GM04503 (cell line): Measurements from ENCODE around the gene CD4.
"Not testable (repeated sequence)": the region's sequence is repeated elsewhere in the genome, so short reads cannot be mapped to it uniquely, and the experiment has no call there.

Experiments
- DNase-seq: peaks from one replicate; pipeline ENCODE4 v3.0.0-alpha.2; 2012; ENCODE audit warnings: low read depth

The CD4 gene

DNA sequence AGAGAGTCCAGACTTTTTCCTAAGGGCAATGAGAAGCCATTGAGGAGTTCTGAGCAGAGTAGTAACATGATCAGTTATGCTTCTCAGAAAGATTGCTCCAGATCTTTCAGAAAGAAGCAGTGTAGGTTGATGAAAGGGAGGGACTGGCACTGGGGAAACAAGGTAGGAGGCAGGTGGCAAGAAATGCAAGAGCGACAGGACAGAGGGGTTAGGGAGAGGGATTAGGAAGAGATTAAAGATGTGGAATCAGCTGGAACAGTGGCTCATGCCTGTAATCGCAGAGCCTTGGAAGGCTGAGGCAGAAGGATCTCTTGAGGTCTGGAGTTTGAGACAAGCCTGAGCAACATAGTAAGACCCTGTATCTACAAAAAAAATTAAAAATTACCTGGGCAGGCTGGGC lies 58.3 kb downstream of the CD4 start:
- DNase-seq = no peak

DNA sequence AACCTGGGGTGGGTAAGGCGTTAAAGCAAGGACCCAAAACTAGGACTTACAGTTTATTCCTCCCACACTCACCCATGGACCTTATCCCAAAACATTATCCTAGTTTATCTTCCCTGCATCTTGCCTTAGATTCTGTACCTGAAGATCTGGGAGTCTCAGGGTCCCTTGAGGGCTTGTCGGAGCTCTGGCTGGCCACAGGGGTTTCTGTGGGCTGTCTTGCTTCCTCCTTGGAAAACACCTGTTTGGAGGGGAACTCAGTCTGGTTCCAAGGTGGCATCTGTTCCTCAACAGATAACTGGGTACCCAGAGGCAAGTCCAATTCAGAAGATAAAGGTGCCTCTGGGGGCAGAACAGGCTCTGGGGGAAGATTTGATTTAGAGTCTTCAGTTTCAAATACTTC lies 60.1 kb downstream of the CD4 start:
- DNase-seq = no peak

DNA sequence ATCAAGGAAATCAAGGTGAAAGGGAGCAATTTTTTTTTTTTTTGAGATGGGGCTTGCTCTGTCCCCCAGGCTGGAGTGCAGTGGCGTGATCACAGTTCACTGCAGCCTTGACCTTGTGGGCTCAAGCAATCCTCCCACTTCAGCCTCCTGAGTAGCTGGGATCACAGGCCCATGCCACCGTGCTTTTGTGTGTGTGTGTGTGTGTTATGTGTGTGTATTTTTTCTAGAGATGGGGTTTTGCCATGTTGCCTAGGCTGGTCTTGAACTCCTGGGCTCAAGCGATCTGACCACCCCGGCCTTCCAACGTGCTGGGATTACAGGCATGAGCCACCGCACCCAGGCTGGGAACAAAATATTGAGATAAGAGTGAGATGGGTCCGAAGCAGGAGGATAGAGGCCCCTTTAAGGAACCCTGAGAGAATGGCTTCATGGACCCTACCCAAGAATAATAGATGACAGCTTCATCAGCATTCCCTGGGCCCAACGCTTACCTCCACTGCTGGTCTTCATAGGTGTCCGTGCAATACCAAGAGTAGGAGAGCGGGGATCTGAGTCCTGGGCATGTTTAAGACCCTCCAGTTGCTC lies 60.7 kb downstream of the CD4 start:
- no peak for DNase-seq

DNA sequence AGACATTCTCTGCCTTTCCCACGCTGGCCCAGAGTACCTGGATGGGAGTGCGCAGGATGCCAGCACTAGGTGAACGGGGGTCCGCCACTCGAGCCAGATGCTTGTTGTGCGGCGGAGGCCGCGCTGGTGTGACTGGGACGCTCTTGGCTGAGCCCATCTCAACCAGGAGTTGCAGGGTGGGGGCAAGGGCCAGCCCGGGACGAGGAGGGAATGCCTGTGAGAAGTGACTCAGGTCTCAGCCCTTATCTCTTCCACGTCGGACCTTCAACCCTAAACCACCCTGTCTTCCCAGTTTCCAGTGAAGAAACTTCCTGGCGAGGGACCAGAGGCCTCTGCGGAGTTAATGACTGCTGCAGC lies 61.4 kb downstream of the CD4 start:
- no peak for DNase-seq

DNA sequence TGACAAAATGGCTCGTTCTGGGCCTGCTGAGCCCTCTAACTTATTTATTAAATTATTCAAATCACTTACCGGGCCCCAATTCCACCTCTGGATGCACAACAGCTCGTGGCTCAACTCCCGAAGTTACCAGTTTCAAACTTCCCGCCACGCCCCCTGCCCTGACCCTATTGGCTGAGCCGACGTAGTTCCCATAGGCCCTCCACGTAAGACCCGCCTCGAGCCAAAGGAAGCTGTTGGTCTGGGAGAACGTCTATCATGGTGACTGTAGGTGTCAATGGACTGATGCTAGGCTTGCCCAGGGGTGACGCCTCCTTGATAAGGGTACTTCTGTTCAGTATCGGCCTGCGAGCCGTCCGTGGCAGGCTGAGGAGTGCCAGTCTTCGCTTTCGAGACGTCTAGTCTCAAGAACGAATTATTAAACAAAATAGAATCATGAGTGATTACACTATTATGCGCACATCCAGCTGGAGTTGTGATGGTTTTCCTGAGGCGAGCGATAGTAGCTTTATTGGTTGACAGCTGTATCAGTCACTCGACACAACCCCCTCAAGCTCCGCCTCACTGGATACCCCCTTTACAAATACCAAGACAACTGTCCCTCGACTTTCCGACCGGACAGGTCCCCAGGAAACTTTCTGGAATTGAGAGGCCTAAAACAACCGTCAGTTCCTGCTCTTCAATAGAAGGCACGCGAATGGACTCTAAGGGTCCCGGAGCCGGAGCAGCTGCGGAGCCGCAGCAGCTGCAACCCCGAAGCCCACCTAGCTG lies 62.0 kb downstream of the CD4 start, which contains the start of gene CDCA3:
Gene CDCA3, minus strand, starts transcription at position 134 of the 768 bp plus-strand sequence. CDS start 334 bp downstream, outside the sequence.
- DNase-seq = peak; percentile 92

DNA sequence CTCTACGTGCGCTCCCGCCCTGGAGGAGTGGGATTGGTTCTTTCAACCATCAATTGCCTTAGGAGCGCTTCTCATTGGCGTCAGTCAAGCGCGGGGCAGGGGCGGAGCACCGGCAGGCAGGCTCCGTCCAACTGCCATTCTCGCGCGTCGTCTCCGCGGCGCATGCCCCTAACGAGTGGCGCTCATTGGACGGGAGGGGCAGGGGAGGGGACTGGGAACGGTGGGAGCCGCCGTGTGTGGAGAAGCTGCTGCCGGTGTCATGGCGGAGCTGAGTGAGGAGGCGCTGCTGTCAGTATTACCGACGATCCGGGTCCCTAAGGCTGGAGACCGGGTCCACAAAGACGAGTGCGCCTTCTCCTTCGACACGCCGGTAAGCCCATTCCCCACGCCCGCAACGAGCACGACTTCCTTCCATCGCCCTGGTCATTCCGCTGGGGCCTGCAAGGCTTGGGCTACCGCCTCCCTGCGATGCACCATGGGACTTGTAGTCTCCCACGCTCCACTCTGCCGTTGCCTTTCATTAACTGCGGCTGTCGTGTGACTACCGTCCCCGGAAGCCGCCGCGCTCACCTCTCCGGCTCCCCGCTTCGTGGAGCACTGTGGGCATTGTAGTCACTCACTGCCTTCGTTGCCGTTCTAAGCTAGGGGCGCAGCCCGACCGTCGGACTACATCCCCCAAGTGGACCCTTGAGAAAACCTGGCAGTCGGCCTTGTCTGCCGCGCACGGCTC lies 62.8 kb downstream of the CD4 start, which contains the start of gene USP5:
Gene USP5, plus strand, starts transcription at position 230 of the 730 bp plus-strand sequence. Its CDS starts 30 bp downstream, at position 260.
- peak; percentile 98 for DNase-seq

DNA sequence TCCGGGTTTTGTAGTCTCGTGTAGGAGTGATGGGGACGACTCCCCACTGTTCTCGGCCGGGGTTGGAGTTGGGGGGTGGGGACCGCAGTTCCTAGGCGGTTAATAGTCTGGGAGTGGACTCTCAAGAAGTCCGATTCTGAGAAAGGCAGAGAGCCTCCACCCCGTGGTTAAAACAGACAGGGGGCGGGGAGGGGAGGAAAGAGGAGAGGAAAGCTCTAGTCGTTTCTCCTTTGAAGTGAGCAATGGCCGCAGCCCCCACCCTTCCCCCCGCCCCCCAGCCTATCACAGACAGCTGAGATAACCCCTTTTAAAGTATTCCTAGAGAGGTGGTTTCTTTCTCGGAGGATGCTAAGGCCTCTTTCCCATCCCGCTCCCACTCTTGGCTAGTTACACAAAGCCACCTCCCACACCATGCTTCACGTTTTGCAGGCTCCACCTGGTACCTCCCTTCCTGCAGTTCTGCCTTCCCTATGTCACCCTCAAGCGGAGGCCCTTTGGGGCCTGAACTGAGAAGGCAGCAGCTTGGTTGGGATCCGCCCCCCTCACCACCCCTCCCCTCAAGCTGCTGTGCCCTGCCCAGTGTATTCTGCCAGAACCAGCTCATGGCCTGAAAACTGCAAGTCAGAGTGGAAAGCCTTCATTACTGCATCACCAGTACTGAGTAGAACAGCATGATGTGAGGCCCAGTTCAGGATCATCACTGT lies 63.5 kb downstream of the CD4 start:
- no peak for DNase-seq

DNA sequence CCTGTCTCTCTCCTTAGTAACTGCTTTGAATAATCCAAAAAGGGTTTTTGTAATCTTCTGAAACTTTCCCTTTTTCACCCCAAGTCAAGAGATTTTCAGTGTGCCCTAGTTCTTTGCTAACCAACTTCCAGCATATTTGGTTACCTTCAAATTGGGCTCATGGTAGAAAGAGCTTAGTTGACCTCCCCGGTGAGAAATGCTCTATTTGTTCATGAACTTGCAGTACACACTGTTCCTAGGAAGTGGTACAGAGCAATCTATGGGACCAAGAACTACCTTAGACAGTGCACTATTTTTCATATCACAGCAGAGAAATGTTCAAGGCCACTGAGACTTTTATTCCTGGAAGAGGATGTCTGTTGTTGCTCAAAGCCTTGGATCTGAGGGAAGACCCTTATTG lies 64.3 kb downstream of the CD4 start:
- DNase-seq = no peak

DNA sequence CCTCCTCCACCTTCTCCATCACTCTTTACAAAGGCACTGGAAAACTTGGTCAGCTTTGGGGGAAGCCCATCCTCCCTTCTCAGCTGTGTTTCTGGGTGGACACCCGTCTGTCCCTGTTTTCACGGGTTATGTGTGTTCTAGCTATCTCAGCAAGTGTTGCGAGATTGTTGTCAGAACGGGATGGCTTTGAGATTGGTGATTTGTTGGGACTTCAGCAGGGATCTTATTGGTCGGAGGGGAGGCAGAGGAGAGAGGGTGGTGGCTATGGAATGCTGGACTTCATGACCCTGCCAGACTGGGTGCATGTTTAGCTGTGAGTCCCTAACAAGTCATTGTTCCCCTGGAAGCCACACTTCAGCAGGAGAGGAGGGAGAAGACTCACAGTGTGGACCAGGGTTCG lies 64.7 kb downstream of the CD4 start:
- DNase-seq = no peak

DNA sequence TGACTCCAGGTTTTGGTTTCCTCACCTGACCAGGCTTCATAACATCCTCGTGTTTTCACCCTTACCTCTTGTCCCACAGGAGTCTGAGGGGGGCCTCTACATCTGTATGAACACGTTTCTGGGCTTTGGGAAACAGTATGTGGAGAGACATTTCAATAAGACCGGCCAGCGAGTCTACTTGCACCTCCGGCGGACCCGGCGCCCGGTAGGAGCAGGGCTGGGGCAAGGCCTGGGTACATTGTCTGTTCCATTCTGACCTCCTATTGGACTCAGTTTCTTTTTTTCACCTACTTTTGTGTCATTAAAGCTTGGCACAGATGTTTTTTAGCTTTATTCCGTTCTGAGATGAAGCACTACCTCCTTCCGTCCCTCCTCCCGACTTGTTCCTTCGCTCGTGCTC lies 66.0 kb downstream of the CD4 start:
- no peak for DNase-seq

DNA sequence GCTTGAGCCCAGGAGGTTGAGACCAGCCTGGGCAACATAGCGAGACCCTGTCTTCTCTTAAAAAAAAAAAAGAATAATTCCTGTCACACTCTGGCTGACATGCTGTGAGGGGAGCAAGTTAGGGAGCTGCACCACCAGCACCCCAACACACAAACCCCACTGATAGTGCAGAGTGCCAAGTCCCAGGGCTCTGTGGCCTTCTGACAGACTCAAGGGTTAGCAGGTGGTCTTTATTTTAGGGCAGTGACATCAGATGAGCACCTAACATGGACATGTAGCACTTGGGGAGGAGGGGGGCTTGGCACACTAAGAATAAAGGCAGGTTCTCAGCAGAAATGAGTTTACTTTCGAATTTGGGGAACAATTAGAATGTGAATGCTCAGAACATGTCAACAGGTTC lies 69.5 kb downstream of the CD4 start:
- DNase-seq = no peak

DNA sequence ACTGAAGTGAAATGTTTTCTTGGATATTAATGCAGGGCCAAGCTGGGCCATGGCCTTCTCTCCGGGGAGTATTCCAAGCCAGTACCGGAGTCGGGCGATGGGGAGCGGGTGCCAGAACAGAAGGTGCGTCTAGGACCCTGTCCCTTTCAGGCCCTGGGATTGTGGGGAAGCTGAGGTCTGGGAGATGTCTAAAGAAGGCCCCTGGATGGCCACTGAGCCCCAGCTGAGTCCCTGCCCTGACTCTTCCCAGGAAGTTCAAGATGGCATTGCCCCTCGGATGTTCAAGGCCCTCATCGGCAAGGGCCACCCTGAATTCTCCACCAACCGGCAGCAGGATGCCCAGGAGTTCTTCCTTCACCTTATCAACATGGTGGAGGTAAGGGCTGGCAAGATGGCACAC lies 70.8 kb downstream of the CD4 start:
- DNase-seq = no peak

DNA sequence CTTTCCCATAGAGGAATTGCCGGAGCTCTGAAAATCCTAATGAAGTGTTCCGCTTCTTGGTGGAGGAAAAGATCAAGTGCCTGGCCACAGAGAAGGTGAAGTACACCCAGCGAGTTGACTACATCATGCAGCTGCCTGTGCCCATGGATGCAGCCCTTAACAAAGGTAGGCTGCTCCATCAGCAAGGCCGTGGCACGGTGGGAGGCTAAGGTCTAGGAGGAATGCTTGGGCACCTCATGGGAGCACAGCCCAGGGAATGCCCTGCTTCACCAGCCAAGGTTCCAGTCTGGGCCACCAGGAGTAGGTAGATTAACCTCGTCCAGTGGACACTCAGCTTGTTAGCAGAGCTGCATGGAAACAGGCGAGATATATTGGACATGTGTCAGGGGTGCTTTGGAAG lies 71.6 kb downstream of the CD4 start:
- DNase-seq = no peak

DNA sequence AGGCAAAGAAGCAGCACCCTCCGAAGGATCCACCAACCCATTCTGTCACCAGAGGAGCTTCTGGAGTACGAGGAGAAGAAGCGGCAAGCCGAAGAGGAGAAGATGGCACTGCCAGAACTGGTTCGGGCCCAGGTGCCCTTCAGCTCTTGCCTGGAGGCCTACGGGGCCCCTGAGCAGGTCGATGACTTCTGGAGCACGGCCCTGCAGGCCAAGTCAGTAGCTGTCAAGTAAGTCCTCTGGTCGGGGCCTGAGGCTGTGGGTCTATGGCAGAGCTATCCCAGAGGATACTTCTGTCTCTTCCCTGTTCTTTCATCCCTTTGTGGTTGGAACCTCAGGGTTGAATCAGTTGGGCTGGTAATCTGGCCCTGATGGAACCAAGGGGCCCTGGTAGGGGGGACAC lies 72.1 kb downstream of the CD4 start:
- DNase-seq = no peak

DNA sequence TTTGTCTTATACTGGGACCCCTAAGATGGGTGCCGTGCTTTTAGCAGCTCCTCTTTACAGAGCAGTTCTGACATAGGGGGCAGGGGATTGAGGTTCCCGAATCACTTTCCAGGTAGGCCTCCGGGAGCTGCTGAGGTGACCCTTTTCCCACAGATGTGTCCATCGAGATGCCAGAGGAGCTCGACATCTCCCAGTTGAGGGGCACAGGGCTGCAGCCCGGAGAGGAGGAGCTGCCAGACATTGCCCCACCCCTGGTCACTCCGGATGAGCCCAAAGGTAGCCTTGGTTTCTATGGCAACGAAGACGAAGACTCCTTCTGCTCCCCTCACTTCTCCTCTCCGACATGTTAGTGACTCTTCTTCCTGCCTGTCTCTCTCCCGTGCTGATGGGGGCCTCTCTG lies 73.7 kb downstream of the CD4 start:
- no peak for DNase-seq

DNA sequence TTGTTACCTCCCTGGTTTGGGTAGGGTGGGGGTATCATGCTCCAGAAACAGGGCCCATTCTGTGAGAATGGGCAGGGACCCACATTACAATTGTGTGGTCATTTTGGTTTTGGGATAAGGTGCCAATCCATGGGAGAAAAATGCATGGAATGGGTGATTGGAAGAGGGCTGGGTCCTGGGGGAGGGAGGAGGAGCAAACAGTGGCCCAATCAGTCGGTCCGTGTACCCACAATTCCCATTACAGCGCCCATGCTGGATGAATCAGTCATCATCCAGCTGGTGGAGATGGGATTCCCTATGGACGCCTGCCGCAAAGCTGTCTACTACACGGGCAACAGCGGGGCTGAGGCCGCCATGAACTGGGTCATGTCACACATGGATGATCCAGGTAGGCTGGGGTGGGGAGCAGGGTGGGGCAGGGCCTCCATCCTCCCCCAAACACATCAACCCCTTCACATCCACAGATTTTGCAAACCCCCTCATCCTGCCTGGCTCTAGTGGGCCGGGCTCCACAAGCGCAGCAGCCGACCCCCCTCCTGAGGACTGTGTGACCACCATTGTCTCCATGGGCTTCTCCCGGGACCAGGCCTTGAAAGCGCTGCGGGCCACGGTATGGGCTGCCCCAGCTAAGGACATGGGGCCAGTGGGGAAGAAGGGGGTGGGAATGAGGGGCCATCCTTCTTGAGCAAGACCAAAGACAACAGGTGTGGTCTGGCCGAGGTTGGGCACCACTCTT lies 74.4 kb downstream of the CD4 start:
- DNase-seq = no peak

DNA sequence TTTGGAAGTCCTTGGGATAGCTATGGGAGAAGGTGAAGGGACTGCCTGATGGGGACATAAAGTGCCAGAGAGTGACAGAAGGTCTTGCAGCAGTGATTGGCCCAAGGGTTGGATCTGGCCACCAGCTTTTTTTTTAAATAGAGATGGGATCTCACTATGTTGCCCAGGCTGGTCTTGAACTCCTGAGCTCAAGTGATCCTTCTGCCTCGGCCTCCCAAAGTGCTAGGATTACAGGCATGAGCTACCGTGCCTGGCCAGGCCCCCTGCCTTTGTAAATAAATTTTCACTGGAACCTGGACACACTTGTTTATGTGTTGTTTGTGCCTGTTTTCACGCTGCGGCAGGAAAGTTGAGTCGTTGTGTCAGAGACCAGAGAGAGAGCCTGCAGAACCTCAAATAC lies 76.0 kb downstream of the CD4 start:
- DNase-seq = not testable (repeated sequence)

DNA sequence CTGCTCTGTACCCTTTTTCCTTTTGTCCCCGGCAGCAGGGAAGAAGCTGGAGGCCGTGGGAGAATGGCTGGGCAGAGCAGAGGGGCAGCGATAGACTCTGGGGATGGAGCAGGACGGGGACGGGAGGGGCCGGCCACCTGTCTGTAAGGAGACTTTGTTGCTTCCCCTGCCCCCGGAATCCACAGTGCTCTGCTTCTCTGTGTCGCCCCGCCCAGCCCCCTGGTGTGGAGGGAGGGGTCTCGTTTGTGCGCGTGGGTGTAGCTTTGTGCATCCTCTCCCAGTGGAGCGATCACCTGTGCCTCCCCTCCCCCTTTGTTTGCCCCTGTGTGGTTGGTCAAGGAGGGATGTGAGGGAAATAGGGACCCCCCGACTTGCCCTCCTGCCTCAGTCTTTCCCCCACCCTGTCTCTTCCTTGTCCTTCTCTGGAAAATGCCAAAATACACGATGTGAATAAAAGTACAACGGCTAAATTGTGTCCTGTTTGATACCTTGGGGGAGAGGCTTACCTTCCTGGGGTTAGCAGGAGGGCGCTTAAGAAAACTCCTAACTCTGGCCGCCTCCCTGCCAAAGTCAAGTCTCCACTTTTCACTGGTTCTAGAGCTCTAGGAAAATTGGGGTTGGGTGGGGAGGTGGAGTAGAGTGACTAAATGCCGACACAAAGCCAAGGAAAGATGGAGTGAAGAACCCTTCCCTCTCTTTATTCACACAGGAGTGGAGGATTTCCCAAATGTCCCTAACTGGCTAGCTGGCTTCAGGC lies 77.0 kb downstream of the CD4 start:
- DNase-seq = no peak

DNA sequence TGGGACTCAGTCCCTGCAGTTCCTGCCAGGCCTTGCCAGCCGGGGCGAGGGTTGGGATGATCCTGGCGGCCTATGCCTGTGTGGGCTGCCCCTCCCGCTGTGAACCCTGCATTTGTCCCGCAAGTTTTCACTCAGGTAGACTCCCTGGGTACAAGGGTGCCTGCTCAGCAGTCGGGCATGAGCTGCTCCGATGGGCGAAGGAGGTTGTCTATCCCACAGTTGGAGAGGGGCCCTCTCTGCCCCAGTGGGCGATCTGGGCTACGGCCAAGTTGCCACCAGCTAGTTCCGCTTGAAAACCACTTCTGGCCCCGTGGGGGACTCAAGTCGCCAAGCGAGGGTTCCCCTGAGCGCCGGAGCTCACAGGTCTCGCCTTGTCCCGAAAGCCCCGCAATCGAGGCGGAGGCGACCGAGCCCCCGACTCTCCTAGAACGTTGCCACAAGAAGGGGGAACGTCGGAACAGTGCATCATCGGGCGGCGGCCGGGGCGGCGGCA lies 77.6 kb downstream of the CD4 start:
- no peak for DNase-seq

DNA sequence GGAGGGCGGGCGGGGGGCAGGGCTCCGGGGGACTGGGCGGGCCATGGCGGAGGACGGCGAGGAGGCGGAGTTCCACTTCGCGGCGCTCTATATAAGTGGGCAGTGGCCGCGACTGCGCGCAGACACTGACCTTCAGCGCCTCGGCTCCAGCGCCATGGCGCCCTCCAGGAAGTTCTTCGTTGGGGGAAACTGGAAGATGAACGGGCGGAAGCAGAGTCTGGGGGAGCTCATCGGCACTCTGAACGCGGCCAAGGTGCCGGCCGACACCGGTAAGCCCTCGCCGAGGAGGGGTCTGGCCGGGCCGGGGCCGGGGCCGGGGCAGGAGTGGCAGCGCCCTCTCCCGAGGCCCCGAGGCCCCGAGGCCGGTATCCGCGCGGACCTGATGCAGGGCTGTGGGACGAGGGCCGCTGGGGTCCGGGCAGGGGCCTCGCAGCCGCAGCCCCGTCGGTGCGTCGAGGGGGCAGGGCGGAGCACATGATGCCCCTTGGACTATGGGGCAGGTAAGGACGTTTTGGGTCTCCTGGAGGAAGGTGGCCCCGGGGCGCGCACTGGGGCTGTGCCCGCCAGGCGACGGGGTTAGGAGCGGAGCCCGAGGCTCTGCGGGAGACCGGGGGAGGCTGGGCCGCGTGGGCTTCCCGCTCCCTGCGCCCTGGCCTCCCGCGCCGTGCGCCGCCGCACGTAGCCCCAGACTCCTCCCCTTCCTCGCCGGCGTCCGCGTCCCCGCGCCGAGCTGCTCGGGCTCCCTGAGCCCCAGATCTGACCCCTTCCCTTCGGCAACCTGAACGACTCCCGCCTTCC lies 78.3 kb downstream of the CD4 start, which contains the start of gene TPI1:
Gene TPI1, plus strand, starts transcription at position 119 of the 798 bp plus-strand sequence. Its CDS starts 36 bp downstream, at position 155.
- no peak for DNase-seq
